Neural crest cell (in vitro differentiated cells): ENCODE data around the gene SLC13A3. TPM values are rescaled to one million over a fixed set of nuclear protein-coding genes. Genes with fewer than 3 reads are reported as not detected.

Experiments
- DNase-seq: peaks from one replicate; pipeline ENCODE4 v3.0.0; 2021; ENCODE audit warnings: low read depth, mixed read lengths, low spot score
- H3K27ac Mint-ChIP-seq: one replicate; pipeline ENCODE4 v1.8.0; 2021; ENCODE audit warnings: mild to moderate bottlenecking, mixed read lengths; ENCODE audit not compliant: unreplicated experiment
- H3K27me3 Mint-ChIP-seq: 2 replicates; pipeline ENCODE4 v1.8.0; 2021; ENCODE audit warnings: low read depth, mild to moderate bottlenecking, mixed read lengths
- H3K36me3 Mint-ChIP-seq: 2 replicates; pipeline ENCODE4 v1.8.0; 2021; ENCODE audit warnings: low read depth, mild to moderate bottlenecking, mixed read lengths
- H3K4me1 Mint-ChIP-seq: 2 replicates; pipeline ENCODE4 v1.8.0; 2021; ENCODE audit warnings: mixed read lengths
- H3K4me3 Mint-ChIP-seq: one replicate; pipeline ENCODE4 v1.8.0; 2021; ENCODE audit warnings: mild to moderate bottlenecking, mixed read lengths
- H3K9me3 Mint-ChIP-seq: 2 replicates; pipeline ENCODE4 v1.8.0; 2021; ENCODE audit warnings: mixed read lengths
- CTCF ChIP-seq: fragments of 200-600 bp; sonication (generic); conservative IDR thresholded peaks from 2 replicates; pipeline ENCODE4 v1.5.0; 2021; ENCODE audit warnings: antibody characterized with exemption, mild to moderate bottlenecking
- total RNA-seq: library from RNA; stranded (reverse); gene quantifications from 2 replicates; pipeline ENCODE4 v1.2.1, GENCODE V29; 2021

SLC13A3 gene
- total RNA-seq, 1 donor from 2014 or later, result 6.7 TPM

- no peak for DNase-seq
- H3K9me3 Mint-ChIP-seq, result peaks cover 5% of the 10 kb centered on the region
- no peak for TF ChIP-seq CTCF
- no peak overlapping the region for H3K27ac Mint-ChIP-seq
- no peaks in the 10 kb centered on the region for H3K27me3 Mint-ChIP-seq
- H3K4me1 Mint-ChIP-seq, result peaks cover 11% of the 10 kb centered on the region
- H3K4me3 Mint-ChIP-seq, result no peak overlapping the region
- peaks cover 10% of the 10 kb centered on the region for H3K36me3 Mint-ChIP-seq
Observed at GRCh38 chr20:46578745-46579144, 72.5 kb downstream of the SLC13A3 start.

- peaks cover 5% of the 10 kb centered on the region for H3K9me3 Mint-ChIP-seq
- DNase-seq, result no peak
- H3K4me3 Mint-ChIP-seq, result no peak overlapping the region
- H3K27me3 Mint-ChIP-seq, result no peaks in the 10 kb centered on the region
- no peak for TF ChIP-seq CTCF
- H3K36me3 Mint-ChIP-seq, result peaks cover 10% of the 10 kb centered on the region
- H3K27ac Mint-ChIP-seq, result no peak overlapping the region
- H3K4me1 Mint-ChIP-seq, result peaks cover 10% of the 10 kb centered on the region
Observed at GRCh38 chr20:46576774-46577395, 74.4 kb downstream of the SLC13A3 start.

GRCh38 chr20:46575937-46576461 is 75.3 kb downstream of the SLC13A3 start:
- TF ChIP-seq CTCF, result no peak
- peak overlapping the region; percentile 19 for H3K27ac Mint-ChIP-seq
- H3K36me3 Mint-ChIP-seq, result peaks cover 4% of the 10 kb centered on the region
- H3K4me1 Mint-ChIP-seq, result peaks cover 10% of the 10 kb centered on the region
- H3K4me3 Mint-ChIP-seq, result no peak overlapping the region
- H3K9me3 Mint-ChIP-seq, result no peaks in the 10 kb centered on the region
- H3K27me3 Mint-ChIP-seq, result no peaks in the 10 kb centered on the region
- no peak for DNase-seq

GRCh38 chr20:46575394-46575793 is 75.9 kb downstream of the SLC13A3 start:
- H3K4me1 Mint-ChIP-seq, result peaks cover 10% of the 10 kb centered on the region
- H3K36me3 Mint-ChIP-seq, result peaks cover under 1% of the 10 kb centered on the region
- no peak for TF ChIP-seq CTCF
- no peak overlapping the region for H3K4me3 Mint-ChIP-seq
- no peaks in the 10 kb centered on the region for H3K27me3 Mint-ChIP-seq
- DNase-seq, result no peak
- H3K27ac Mint-ChIP-seq, result no peak overlapping the region
- no peaks in the 10 kb centered on the region for H3K9me3 Mint-ChIP-seq

- no peak for DNase-seq
- TF ChIP-seq CTCF, result no peak
Observed at GRCh38 chr20:46573788-46574584, 77.3 kb downstream of the SLC13A3 start.

More at GRCh38 chr20:46573788-46574584, 77.3 kb downstream of the SLC13A3 start:
- H3K36me3 Mint-ChIP-seq, result no peaks in the 10 kb centered on the region
- no peaks in the 10 kb centered on the region for H3K9me3 Mint-ChIP-seq
- no peak overlapping the region for H3K4me3 Mint-ChIP-seq
- H3K27me3 Mint-ChIP-seq, result no peaks in the 10 kb centered on the region
- H3K4me1 Mint-ChIP-seq, result peaks cover 10% of the 10 kb centered on the region
- H3K27ac Mint-ChIP-seq, result no peak overlapping the region
